Colonic mucosa (tissue), 4 donors: ENCODE data around the gene MZT1. TPM values are rescaled to one million over a fixed set of nuclear protein-coding genes. Genes with fewer than 3 reads are reported as not detected.

Experiments
- DNase-seq: peaks from one replicate; pipeline ENCODE4 v3.0.0-alpha.2; 2020
- H3K27ac ChIP-seq: fragments of 200-600 bp; one replicate; pipeline ENCODE4 v1.8.0; 2021
- H3K27me3 ChIP-seq: fragments of 200-600 bp; one replicate; pipeline ENCODE4 v1.8.0; 2021
- H3K36me3 ChIP-seq: fragments of 200-600 bp; one replicate; pipeline ENCODE4 v1.8.0; 2021
- H3K4me1 ChIP-seq: fragments of 200-600 bp; one replicate; pipeline ENCODE4 v1.8.0; 2021; ENCODE audit warnings: mild to moderate bottlenecking
- H3K4me3 ChIP-seq: fragments of 200-600 bp; one replicate; pipeline ENCODE4 v1.8.0; 2021
- H3K9ac ChIP-seq, 2 donors: one replicate each; pipeline ENCODE4 v1.7.0; 2013; ENCODE audit warnings: control low read depth in 2 of 2, low read depth in 2 of 2, low read length in 2 of 2
- H3K9me3 ChIP-seq: fragments of 200-600 bp; one replicate; pipeline ENCODE4 v1.8.0; 2021
- intact Hi-C: fragments of 100-400 bp; cut with DNase I; formaldehyde crosslinking; loops from one replicate; pipeline ENCODE4 v1.14.1; 2022
- total RNA-seq, 2 donors: library from RNA; stranded (reverse); fragmentation: NEBNext Ultra II Directional in 1 of 2; extraction: Animal tissue kit (Norgen Biotek cat#: 25700) in 1 of 2; gene quantifications; one replicate each; pipeline ENCODE4 v1.2.1, GENCODE V29; 2021
- TF ChIP-seq, protein P1 (sequence below): fragments of 200-600 bp; IDR thresholded peaks from one replicate; pipeline ENCODE4 v1.8.0; 2022; ENCODE audit warnings: antibody characterized with exemption, mild to moderate bottlenecking
- donor health status: healthy.
- donor health status: DM: no; HTN: no; CAD: no.
- donor health status: DM: no; HTN: no; CAD: no.

Gene MZT1
- total RNA-seq, 2 donors from 2014 or later: 9.4 to 11.7 TPM

DNA sequence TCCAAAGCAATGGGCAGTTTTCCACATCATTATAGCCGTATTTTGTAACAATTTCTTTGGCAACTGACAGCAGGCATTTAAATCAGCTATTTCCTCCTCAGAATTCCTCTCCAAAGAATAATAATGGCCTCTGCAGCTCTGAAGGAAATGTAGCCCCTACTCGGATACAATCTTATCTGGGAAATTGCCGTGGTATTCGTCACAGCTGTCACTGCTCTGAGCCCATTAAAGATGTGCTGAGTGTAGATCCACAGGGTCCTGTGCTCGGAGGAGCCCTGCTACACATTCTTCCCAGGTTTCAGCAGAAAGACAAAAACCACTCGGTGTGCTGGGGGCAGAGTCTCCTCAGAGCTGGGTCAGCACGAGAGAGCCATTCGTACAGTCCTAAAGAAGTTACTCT is 33.1 kb downstream of the MZT1 start:
- no peak for DNase-seq
- intact Hi-C loops: no loop called here
- Histone ChIP-seq H3K9me3 (no peaks in the 10 kb centered on the region), H3K4me1 (no peaks in the 10 kb centered on the region), H3K4me3 (no peak overlapping the region), H3K9ac (no peak overlapping the region), H3K27ac (no peak overlapping the region), H3K27me3 (no peaks in the 10 kb centered on the region), H3K36me3 (no peaks in the 10 kb centered on the region)
- TF ChIP-seq, protein P1, sequence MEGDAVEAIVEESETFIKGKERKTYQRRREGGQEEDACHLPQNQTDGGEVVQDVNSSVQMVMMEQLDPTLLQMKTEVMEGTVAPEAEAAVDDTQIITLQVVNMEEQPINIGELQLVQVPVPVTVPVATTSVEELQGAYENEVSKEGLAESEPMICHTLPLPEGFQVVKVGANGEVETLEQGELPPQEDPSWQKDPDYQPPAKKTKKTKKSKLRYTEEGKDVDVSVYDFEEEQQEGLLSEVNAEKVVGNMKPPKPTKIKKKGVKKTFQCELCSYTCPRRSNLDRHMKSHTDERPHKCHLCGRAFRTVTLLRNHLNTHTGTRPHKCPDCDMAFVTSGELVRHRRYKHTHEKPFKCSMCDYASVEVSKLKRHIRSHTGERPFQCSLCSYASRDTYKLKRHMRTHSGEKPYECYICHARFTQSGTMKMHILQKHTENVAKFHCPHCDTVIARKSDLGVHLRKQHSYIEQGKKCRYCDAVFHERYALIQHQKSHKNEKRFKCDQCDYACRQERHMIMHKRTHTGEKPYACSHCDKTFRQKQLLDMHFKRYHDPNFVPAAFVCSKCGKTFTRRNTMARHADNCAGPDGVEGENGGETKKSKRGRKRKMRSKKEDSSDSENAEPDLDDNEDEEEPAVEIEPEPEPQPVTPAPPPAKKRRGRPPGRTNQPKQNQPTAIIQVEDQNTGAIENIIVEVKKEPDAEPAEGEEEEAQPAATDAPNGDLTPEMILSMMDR: no peak

DNA sequence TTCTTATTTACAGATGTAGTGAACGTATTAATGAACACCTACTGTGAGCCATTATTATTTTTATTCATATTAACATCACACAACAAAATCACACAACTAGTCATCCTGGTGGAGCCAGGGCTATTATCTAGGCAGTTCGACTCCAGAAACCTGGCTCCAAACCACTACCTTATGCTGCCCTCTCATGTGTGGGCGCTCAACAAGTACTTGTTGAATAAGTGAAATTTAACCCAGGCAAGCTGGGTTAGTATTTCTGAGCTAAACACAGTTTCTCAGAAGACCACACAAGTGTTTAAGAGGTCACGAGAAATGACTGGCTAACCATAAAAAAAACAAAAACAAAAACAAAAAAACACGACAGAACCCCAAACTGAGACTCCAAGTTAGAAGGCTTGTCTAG is 33.6 kb downstream of the MZT1 start:
- Histone ChIP-seq H3K4me3 (no peak overlapping the region), H3K27me3 (no peaks in the 10 kb centered on the region), H3K4me1 (no peaks in the 10 kb centered on the region), H3K27ac (no peak overlapping the region), H3K9ac (no peak overlapping the region), H3K36me3 (no peaks in the 10 kb centered on the region), H3K9me3 (no peaks in the 10 kb centered on the region)
- DNase-seq: no peak
- intact Hi-C loops: no loop called here
- TF ChIP-seq, protein P1: no peak

DNA sequence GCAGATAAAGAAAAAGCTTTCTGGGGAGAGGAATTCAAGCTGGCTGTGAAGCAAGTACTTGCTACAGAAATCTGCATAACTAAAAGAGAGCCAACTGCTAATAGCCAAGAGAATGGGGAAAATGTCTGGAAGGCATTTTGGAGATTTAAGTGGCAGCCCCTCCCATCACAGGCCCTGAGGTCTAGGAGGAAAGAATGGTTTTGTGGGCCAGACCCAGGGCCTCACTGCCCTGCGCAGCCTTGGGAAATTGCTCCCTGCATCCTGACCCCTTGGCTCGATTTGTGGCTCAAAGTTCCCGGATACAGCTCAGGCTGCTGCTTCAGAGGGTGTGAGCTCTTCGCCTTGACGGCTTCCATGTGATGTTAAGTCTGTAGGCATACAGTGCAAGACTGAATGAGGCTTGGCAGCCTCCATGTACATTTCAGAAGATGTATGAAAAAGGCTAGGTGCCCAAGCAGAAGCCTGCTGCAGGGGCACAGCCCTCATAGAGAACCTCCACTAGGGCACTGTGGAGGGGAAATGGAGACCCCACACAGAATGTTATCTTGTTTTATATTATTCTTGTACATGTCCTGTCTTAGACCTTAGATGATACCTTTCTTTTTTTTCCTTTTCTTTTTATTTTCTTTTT is 34.4 kb downstream of the MZT1 start:
- intact Hi-C loops: no loop called here

DNA sequence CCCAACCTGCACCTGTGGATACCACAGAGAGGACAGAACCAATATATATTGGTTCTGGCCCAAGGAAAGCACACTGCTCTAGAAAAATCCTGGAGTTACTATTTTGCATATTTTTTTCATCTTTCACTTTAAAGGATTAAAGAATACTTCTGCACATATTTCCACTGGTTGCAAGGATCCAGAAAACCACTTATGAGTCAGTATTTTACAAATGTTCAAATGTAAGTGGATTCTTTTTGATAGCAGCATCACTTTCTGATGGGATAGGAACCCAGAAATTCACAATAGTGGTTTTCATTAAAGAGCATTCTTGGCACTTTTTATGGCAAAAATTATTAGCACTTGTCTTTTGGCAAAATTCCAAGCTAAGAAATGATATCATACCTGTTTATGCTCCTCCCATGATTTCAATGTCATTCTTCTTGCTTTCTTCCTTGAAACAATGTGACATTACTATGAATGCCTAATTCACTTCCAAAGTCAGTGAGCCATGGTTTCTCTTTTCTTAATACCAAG is 38.2 kb downstream of the MZT1 start:
- H3K27me3 ChIP-seq: no peaks in the 10 kb centered on the region
- no peak overlapping the region for H3K9ac ChIP-seq
- no peak overlapping the region for H3K4me3 ChIP-seq
- DNase-seq: no peak
- TF ChIP-seq, protein P1: no peak
- intact Hi-C loops: no loop called here
- H3K9me3 ChIP-seq: no peaks in the 10 kb centered on the region
- H3K36me3 ChIP-seq: no peaks in the 10 kb centered on the region
- no peak overlapping the region for H3K27ac ChIP-seq
- no peaks in the 10 kb centered on the region for H3K4me1 ChIP-seq

More for the DNA sequence above, 34.4 kb downstream of the MZT1 start:
- Histone ChIP-seq H3K4me1 (no peaks in the 10 kb centered on the region), H3K27ac (no peak overlapping the region), H3K27me3 (no peaks in the 10 kb centered on the region), H3K4me3 (no peak overlapping the region), H3K36me3 (no peaks in the 10 kb centered on the region), H3K9ac (no peak overlapping the region), H3K9me3 (no peaks in the 10 kb centered on the region)
- TF ChIP-seq, protein P1: no peak
- no peak for DNase-seq

DNA sequence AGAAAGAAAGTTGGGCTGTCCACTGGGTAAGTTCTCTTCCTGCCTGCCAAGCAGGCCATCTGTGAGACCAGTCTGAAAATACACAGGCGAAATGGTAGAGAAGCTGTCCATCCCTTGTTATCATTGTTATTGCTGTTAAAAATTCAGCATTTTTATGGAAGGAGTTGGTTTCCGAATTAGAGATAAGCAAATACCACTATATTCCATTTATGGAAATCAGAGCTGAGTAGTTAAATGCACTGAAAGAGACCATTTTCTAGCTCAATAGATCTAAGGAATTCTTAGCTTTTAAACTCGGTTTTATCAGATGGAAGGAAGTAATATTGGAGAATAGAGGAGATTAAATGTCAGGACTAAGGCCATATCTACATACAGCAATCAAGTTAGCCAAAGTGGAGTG is 40.7 kb downstream of the MZT1 start:
- H3K9me3 ChIP-seq: no peaks in the 10 kb centered on the region
- TF ChIP-seq, protein P1: no peak
- DNase-seq: no peak
- H3K4me3 ChIP-seq: no peak overlapping the region
- H3K9ac ChIP-seq: no peak overlapping the region
- H3K4me1 ChIP-seq: no peaks in the 10 kb centered on the region
- H3K27me3 ChIP-seq: no peaks in the 10 kb centered on the region
- H3K36me3 ChIP-seq: no peaks in the 10 kb centered on the region
- no peak overlapping the region for H3K27ac ChIP-seq
- intact Hi-C loops: no loop called here
